Rectal smooth muscle tissue (tissue), 1 donor: ENCODE data around the gene FBXW11.

Experiments
- H3K27ac ChIP-seq: one replicate; pipeline ENCODE4 v1.7.0; 2013; ENCODE audit warnings: low read depth, low read length, inconsistent platforms
- H3K27me3 ChIP-seq: one replicate; pipeline ENCODE4 v1.7.0; 2013; ENCODE audit warnings: low read length; ENCODE audit not compliant: control insufficient read depth, insufficient read depth
- H3K36me3 ChIP-seq: one replicate; pipeline ENCODE4 v1.7.0; 2013; ENCODE audit warnings: low read length; ENCODE audit not compliant: control insufficient read depth, insufficient read depth
- H3K4me1 ChIP-seq: one replicate; pipeline ENCODE4 v1.7.0; 2013; ENCODE audit warnings: low read length; ENCODE audit not compliant: control insufficient read depth, insufficient read depth
- H3K4me3 ChIP-seq: one replicate; pipeline ENCODE4 v1.7.0; 2013; ENCODE audit warnings: low read length
- H3K9ac ChIP-seq: one replicate; pipeline ENCODE4 v1.7.0; 2013; ENCODE audit warnings: low read length

Gene FBXW11

DNA sequence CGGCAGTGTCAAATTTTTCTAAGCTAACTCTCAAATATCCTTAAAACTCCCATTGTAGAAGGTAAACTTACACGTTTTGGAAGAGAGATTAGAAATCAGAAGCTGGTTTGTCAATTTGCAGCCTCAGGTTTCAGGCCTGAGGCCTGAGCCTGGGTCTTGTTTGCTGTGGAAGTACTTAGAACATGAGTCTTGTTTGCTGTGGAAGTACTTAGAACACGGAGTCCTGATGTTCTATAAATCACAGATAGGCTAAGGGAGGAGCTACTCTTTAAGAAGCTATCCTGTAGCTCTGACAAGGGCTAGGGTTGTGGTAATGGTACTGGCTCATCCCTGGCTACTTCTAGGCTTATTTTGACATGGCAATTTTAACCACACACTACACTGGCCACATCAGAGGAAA is 97.8 kb downstream of the FBXW11 start:
- Histone ChIP-seq H3K36me3 (peaks cover 3% of the 10 kb centered on the region), H3K4me3 (no peak overlapping the region), H3K9ac (no peak overlapping the region), H3K27me3 (no peaks in the 10 kb centered on the region), H3K4me1 (no peaks in the 10 kb centered on the region), H3K27ac (no peak overlapping the region)

DNA sequence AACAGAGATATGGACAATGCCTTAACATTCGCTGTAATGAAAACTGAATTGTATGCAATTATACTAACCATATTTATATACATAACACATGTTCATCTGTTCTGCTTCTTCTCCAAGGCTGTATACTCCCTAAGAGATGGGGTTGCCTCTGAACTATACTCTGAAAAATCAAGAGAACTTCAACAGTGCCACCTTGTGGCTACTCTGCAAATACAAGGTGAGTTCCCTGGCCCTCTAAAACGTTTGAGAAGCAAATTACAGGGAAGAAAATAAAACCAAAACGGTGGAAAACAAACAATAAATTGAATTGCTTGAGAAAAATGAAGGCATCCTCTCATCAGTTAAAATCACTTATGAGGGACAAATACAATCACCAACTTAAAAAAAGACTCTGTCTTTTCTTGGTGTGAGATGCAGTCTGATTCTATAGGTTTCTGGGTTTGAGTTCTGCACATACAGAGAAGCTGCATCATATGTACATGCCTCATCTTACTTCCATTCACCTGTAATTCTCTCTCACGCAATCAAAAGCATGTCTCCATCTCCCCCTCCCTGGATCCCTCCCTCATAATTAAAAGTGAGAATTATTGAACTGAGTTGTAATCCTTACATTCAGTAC is 98.6 kb downstream of the FBXW11 start:
- Histone ChIP-seq H3K9ac (no peak overlapping the region), H3K4me1 (no peaks in the 10 kb centered on the region), H3K27me3 (no peaks in the 10 kb centered on the region), H3K27ac (no peak overlapping the region), H3K4me3 (no peak overlapping the region), H3K36me3 (peaks cover 3% of the 10 kb centered on the region)

DNA sequence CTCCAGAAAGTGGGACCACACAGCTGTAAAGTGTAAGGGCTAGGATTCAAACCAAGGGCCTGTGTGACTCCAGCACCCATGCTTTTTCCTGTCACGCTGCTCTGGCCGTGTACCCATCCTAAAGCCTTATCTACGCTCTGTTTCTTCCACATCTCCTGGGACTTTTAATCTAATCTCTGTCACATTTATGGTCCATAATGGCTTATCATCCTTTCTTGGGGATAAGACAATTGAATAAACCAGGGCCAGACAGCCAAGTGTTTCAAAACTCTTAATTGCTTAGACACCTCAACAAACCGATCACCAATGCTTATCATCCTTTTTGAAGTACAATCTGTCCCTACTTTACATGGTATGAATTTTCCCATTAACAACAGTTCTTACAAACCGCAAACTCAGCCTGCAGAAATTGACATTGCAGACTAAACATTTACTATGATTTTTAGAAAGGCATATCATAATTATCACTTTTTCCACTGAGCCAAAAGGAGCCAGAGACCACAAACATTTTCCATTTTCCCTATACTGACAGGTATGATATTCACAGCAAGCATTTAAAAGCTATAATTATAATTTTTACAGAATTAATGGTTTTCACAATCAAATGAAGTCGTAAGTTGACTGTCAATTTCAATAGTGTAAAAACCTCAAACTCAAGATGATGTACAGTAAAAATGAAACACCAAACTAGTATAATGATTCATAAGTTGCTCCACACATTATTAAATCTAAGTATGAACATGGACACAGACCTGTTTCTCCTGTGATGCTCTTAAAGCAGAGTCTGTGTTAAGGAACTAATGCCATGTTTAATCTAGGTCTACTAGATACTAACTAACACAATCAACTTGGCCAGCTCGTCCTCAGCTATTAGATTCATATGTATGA is 99.5 kb downstream of the FBXW11 start:
- no peak overlapping the region for H3K27ac ChIP-seq
- no peaks in the 10 kb centered on the region for H3K27me3 ChIP-seq
- no peak overlapping the region for H3K9ac ChIP-seq
- H3K4me3 ChIP-seq: no peak overlapping the region
- no peaks in the 10 kb centered on the region for H3K4me1 ChIP-seq
- H3K36me3 ChIP-seq: peaks cover 3% of the 10 kb centered on the region

DNA sequence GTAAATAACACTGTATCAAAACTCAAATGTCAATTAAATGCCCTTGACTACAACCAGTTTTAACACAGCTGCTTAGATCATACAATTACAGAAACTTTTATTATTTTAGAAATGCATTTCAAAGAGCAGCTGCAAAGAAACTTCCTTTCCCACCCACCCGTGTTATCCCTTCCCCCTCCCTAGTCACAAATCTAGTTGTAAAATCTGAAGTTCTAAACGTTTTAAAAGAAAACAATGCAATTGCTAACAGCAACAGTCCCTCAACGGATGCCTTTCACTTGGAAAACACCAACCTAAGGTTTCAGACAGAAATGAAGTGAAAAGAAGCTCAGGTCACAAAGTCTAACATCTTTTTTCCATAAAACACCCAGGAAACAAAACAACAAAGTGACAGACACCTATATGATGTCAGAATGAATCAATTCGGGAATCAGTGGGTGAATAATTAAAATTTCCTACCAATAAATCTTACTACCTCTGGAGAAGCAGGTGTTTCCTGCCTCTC is 100.3 kb downstream of the FBXW11 start:
- Histone ChIP-seq H3K4me1 (no peaks in the 10 kb centered on the region), H3K27ac (no peak overlapping the region), H3K9ac (no peak overlapping the region), H3K4me3 (no peak overlapping the region), H3K36me3 (peaks cover 3% of the 10 kb centered on the region), H3K27me3 (no peaks in the 10 kb centered on the region)

DNA sequence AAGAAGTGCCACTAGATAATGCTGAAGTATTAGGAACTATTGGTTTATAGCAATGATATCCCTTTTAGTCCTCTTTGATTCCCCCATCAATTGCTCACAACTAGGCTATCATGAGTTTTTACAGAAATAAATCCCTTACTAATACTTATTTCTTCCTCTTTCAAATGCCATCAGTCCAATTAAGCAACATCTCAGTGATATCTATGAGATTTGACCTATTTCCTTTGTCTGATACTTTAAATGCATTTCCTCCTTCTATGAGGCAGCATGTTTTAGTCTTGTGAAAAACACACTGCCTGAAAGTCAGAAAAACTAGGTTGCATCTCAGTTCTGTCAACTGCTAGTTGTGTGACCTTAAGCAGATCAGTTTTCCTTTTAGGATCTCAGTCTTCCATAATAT is 101.6 kb downstream of the FBXW11 start:
- no peak overlapping the region for H3K4me3 ChIP-seq
- H3K9ac ChIP-seq: no peak overlapping the region
- no peak overlapping the region for H3K27ac ChIP-seq
- no peaks in the 10 kb centered on the region for H3K27me3 ChIP-seq
- peaks cover 3% of the 10 kb centered on the region for H3K36me3 ChIP-seq
- no peaks in the 10 kb centered on the region for H3K4me1 ChIP-seq

DNA sequence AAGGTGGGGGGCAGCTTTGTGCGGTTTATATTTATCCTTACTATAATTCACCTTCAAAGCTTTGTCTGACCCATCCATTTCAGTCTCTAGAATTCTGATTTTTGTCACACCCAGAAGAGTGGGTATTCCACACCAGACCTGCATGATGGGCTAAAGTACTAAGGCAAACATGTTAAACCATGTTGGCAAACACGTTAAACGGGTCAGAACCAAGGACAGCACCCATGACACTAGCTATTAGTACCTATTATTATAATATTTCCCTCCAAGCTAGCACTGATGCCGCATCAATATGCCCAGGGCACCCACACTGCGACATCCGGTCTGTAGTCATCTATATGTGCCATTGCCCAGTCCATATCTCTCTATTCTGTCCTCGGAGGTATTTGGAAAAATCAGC is 104.7 kb downstream of the FBXW11 start:
- H3K36me3 ChIP-seq: peaks cover 2% of the 10 kb centered on the region
- no peaks in the 10 kb centered on the region for H3K4me1 ChIP-seq
- no peaks in the 10 kb centered on the region for H3K27me3 ChIP-seq
- H3K27ac ChIP-seq: no peak overlapping the region
- H3K9ac ChIP-seq: no peak overlapping the region
- no peak overlapping the region for H3K4me3 ChIP-seq

DNA sequence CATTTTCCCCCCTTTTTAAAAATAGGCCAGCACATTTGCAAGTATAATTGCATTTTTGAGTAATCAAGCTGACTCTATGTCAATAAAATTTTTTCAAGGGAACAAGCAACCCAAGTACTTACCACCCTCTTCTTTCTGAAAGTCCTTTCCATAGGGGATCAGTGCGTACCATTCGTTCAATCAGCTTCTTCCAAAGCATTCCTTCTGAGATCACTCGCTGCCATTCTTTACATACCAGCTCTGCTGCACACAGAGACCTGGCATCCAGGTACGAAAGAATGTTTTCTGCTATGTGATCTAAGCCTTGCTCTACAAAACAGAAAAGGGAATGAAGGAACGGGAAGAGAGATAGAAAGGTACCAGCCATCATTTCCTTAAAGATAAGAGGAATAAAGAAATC is 106.6 kb downstream of the FBXW11 start:
- H3K9ac ChIP-seq: no peak overlapping the region
- no peaks in the 10 kb centered on the region for H3K27me3 ChIP-seq
- H3K27ac ChIP-seq: no peak overlapping the region
- H3K4me3 ChIP-seq: no peak overlapping the region
- peaks cover 6% of the 10 kb centered on the region for H3K36me3 ChIP-seq
- H3K4me1 ChIP-seq: peaks cover 3% of the 10 kb centered on the region

DNA sequence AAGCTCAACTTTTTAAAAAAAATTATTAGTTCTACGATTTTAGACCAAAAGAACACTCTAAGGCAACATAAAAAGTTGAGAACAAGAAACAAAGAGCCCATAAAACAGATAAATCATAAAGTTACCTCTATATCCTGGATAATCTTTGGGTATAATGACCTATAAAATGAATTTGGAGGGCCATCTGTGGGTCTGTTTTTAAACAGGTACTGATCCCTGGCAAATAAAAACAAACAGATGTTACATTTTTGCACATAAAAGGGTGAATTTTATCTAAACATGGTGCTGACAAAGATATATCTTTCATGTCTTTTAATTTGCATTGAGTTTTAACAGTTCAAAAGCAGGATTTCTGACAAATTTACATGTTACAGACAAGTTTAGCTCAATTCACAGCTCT is 107.6 kb downstream of the FBXW11 start:
- no peaks in the 10 kb centered on the region for H3K27me3 ChIP-seq
- H3K4me1 ChIP-seq: peaks cover 3% of the 10 kb centered on the region
- H3K4me3 ChIP-seq: no peak overlapping the region
- H3K9ac ChIP-seq: no peak overlapping the region
- H3K36me3 ChIP-seq: peaks cover 6% of the 10 kb centered on the region
- no peak overlapping the region for H3K27ac ChIP-seq

DNA sequence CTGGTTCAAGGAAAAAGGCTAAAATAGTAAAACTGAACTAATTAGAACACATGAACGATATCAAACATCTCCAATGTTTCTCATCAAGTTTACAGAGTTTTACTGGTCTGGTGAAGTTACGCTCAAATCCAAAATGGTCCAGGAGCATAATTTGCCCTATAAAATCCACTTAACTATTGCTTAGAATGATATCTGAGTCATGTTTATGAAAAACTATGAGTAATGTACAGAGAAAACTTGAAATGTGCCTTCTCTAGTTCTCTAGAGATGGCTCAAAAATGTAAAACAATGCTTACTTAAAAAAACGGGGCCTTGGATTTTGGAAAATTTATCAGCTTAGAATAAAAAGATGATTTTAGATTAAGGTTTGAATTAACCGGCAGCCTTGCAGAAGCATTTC is 108.1 kb downstream of the FBXW11 start:
- Histone ChIP-seq H3K9ac (no peak overlapping the region), H3K36me3 (peaks cover 6% of the 10 kb centered on the region), H3K4me1 (peaks cover 3% of the 10 kb centered on the region), H3K4me3 (no peak overlapping the region), H3K27me3 (no peaks in the 10 kb centered on the region), H3K27ac (no peak overlapping the region)

DNA sequence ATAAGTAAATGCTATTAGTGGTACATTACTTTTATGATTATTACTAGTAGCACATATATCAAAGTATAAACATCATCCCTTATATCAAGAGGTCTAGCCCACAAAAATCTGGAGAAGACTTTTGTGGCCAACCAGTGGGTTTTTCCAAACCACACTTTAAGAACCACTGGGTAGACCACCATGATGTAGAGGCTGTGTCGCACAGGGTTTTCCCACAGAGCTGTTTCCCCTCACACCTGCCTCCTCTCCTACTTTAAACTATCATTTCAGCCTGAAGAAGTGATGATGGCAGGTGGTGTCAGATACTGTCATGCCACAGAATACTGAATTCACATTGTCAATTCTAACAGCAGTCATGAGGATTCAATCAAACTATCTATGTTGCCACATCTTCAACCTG is 109.2 kb downstream of the FBXW11 start:
- peaks cover 3% of the 10 kb centered on the region for H3K4me1 ChIP-seq
- H3K36me3 ChIP-seq: peaks cover 6% of the 10 kb centered on the region
- no peak overlapping the region for H3K27ac ChIP-seq
- no peak overlapping the region for H3K4me3 ChIP-seq
- H3K9ac ChIP-seq: no peak overlapping the region
- H3K27me3 ChIP-seq: no peaks in the 10 kb centered on the region

DNA sequence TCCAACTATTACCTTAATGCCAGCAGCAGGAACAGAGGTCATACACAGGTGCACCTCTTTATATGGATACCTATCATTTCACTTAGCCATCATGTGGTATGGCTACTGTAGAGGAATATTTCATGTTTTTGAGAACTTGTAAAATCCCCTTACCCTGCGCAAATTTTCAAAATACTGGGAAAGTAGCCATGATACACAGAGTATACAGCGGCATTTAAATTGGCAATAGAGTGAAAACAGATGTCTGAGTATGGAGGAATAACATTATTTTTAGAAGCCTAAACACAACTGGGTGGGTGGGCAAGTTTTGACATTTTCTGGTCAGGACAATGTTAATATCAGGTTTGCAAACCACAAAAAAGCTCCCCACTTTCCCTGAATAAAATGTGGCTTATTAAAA is 111.4 kb downstream of the FBXW11 start:
- no peak overlapping the region for H3K27ac ChIP-seq
- peaks cover 6% of the 10 kb centered on the region for H3K36me3 ChIP-seq
- no peak overlapping the region for H3K9ac ChIP-seq
- H3K27me3 ChIP-seq: no peaks in the 10 kb centered on the region
- H3K4me1 ChIP-seq: peaks cover 3% of the 10 kb centered on the region
- H3K4me3 ChIP-seq: no peak overlapping the region

DNA sequence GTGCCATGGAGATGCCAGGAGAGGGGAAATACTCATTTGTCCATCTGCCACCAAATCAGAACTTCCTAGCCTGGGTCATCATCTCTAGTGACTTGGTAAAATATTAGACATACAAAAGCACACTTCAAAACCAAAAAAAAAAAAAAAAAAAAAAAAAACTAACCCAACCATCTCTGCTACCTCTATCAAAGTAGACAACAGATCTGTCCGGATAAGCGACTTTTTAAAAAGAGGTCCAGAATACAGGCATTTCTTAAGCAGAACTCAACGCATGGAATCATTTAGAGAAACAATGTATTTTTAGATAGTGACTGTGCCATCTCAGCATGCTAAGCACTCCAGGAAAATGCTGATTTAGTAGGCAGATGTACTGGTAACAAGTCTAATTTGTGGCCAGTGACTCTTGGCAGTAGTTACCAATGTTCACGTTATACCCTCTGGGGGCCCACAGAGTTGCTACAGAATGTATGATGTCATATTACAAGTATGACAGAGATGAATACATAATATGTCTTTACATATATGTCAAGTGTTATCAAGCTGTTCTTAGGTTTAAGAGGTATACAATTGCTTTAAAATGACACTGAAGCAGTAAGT is 113.0 kb downstream of the FBXW11 start:
- H3K27ac ChIP-seq: no peak overlapping the region
- H3K27me3 ChIP-seq: no peaks in the 10 kb centered on the region
- peaks cover 8% of the 10 kb centered on the region for H3K36me3 ChIP-seq
- H3K9ac ChIP-seq: no peak overlapping the region
- peaks cover 3% of the 10 kb centered on the region for H3K4me1 ChIP-seq
- H3K4me3 ChIP-seq: no peak overlapping the region
